NB4 (cell line): Measurements from ENCODE around the gene NUP214.
"Not testable (repeated sequence)": the region's sequence is repeated elsewhere in the genome, so short reads cannot be mapped to it uniquely, and the experiment has no call there.

ENCODE experiments used
- DNase-seq: peaks from one replicate; pipeline ENCODE4 v3.0.0; 2010; ENCODE audit warnings: low read depth
- H3K4me3 ChIP-seq: one replicate; pipeline ENCODE4 v1.5.1; 2011; ENCODE audit warnings: mild to moderate bottlenecking, low read depth, low read length, moderate library complexity
- MYC ChIP-seq: IDR thresholded peaks from 2 replicates; pipeline ENCODE4 v1.6.1; 2011; ENCODE audit warnings: low read depth, low read length
- POLR2A ChIP-seq: IDR thresholded peaks from 2 replicates; pipeline ENCODE4 v1.6.1; 2011; ENCODE audit warnings: mild to moderate bottlenecking; ENCODE audit not compliant: insufficient read length; ENCODE audit errors: extremely low read depth
- TF ChIP-seq, protein P1 (sequence below): IDR thresholded peaks from one replicate; pipeline ENCODE4 v1.5.1; 2012; ENCODE audit warnings: low read depth, low read length
- TF ChIP-seq, protein P2 (sequence below): IDR thresholded peaks from 2 replicates; pipeline ENCODE4 v1.6.1; 2011; ENCODE audit warnings: low read depth, low read length

Gene NUP214

DNA sequence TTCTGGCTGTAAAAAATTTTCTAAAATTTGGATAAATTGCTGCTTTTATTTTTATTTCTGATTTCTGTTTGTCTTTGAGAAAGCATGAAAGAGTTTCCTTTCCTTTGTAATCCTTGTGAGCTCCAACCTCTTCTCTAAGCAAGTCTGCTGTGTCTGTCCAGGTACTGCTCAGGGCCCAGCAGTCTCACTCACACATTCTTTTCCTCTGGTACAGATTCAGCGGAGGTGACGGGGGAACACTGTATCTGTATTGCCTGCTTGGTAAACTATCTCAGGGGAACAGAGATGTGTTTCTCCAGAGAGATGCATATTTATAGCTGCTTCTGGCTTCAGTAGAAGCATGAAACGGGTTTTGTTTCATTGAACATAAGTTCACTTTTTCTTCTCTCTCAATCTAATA is 60.5 kb downstream of the NUP214 start:
- DNase-seq, result no peak
- H3K4me3 ChIP-seq, result no peak overlapping the region
- TF ChIP-seq, protein P1, sequence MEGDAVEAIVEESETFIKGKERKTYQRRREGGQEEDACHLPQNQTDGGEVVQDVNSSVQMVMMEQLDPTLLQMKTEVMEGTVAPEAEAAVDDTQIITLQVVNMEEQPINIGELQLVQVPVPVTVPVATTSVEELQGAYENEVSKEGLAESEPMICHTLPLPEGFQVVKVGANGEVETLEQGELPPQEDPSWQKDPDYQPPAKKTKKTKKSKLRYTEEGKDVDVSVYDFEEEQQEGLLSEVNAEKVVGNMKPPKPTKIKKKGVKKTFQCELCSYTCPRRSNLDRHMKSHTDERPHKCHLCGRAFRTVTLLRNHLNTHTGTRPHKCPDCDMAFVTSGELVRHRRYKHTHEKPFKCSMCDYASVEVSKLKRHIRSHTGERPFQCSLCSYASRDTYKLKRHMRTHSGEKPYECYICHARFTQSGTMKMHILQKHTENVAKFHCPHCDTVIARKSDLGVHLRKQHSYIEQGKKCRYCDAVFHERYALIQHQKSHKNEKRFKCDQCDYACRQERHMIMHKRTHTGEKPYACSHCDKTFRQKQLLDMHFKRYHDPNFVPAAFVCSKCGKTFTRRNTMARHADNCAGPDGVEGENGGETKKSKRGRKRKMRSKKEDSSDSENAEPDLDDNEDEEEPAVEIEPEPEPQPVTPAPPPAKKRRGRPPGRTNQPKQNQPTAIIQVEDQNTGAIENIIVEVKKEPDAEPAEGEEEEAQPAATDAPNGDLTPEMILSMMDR, result no peak

- TF ChIP-seq, protein P1, result no peak
- TF ChIP-seq, protein P2, sequence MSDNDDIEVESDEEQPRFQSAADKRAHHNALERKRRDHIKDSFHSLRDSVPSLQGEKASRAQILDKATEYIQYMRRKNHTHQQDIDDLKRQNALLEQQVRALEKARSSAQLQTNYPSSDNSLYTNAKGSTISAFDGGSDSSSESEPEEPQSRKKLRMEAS, result no peak
- no peak for TF ChIP-seq MYC
- TF ChIP-seq POLR2A, result no peak
- H3K4me3 ChIP-seq, result no peak overlapping the region
- no peak for DNase-seq
These were observed 61.2 kb downstream of the NUP214 start for GRCh38 chr9:131186622-131187021.

- no peak overlapping the region for H3K4me3 ChIP-seq
- TF ChIP-seq, protein P2, result no peak
- TF ChIP-seq MYC (no peak), POLR2A (no peak)
- TF ChIP-seq, protein P1, result no peak
- no peak for DNase-seq
These were observed 62.6 kb downstream of the NUP214 start for GRCh38 chr9:131187957-131188356.

- TF ChIP-seq, protein P2, result no peak
- TF ChIP-seq POLR2A, result no peak
- TF ChIP-seq MYC, result no peak
- TF ChIP-seq, protein P1, result no peak
These were observed 63.6 kb downstream of the NUP214 start for GRCh38 chr9:131188976-131189375.

GRCh38 chr9:131190191-131190590 is 64.8 kb downstream of the NUP214 start:
- H3K4me3 ChIP-seq, result no peak overlapping the region
- no peak for DNase-seq
- TF ChIP-seq POLR2A (no peak), MYC (no peak)
- TF ChIP-seq, protein P1, result no peak
- TF ChIP-seq, protein P2, result no peak

More at GRCh38 chr9:131188976-131189375, 63.6 kb downstream of the NUP214 start:
- DNase-seq, result no peak
- no peak overlapping the region for H3K4me3 ChIP-seq

- not testable (repeated sequence) for H3K4me3 ChIP-seq, DNase-seq
These were observed 65.6 kb downstream of the NUP214 start for GRCh38 chr9:131191032-131191431.
